Subcutaneous abdominal adipose tissue (tissue), 5 donors: ENCODE results near the gene ANKLE2.

Experiments used
- H3K27ac ChIP-seq: one replicate; pipeline ENCODE4 v1.7.0; 2013; ENCODE audit warnings: low read depth, mild to moderate bottlenecking, inconsistent platforms, low read length, moderate library complexity
- H3K27me3 ChIP-seq, 5 donors: one replicate each; pipeline ENCODE4 v1.7.0; 2013; ENCODE audit warnings: low read length in 5 of 5, inconsistent platforms in 1 of 5; ENCODE audit not compliant: control insufficient read depth in 5 of 5, insufficient read depth in 4 of 5
- H3K36me3 ChIP-seq, 5 donors: one replicate each; pipeline ENCODE4 v1.7.0; 2013; ENCODE audit warnings: low read length in 5 of 5; ENCODE audit not compliant: control insufficient read depth in 5 of 5, insufficient read depth in 5 of 5
- H3K4me1 ChIP-seq, 5 donors: one replicate each; pipeline ENCODE4 v1.7.0; 2013; ENCODE audit warnings: low read length in 5 of 5, mild to moderate bottlenecking in 3 of 5, moderate library complexity in 1 of 5; ENCODE audit not compliant: control insufficient read depth in 5 of 5, insufficient read depth in 5 of 5
- H3K4me3 ChIP-seq, 5 donors: one replicate each; pipeline ENCODE4 v1.7.0; 2013; ENCODE audit warnings: low read length in 5 of 5, low read depth in 1 of 5
- H3K9ac ChIP-seq, 5 donors: one replicate each; pipeline ENCODE4 v1.7.0; 2013; ENCODE audit warnings: low read length in 5 of 5, mild to moderate bottlenecking in 4 of 5, moderate library complexity in 3 of 5
- H3K9me3 ChIP-seq, 5 donors: one replicate each; pipeline ENCODE4 v1.7.0; 2013; ENCODE audit warnings: low read length in 5 of 5; ENCODE audit not compliant: control insufficient read depth in 5 of 5
- donor health status: healthy.
- donor health status: healthy.
- donor health status: healthy.
- donor health status: healthy.
- donor health status: healthy.

The ANKLE2 gene

DNA sequence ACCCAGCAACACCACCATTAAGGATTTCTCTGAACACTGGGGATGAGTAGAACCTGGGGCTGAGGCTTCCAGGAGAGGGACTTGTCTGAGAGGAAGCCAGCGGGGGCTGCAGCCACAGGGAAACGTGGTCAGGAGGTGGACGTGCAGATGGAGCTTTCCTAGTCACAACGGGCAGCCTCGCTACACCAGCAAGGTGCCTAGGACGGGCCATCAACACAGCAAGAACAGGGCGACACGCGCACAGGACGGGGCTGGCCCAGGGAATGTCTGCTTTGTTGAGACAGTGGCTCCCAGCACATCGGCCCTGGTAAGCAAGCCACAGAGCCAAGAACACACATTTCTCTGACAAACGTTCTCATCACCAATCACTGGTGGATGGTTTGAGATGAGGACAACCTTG is 25.3 kb downstream of the ANKLE2 start:
- Histone ChIP-seq H3K27ac (no peak overlapping the region), H3K4me1 (peaks cover 0 to 3% (median 0%) of the 10 kb centered on the region in 5 donors), H3K4me3 (no peak overlapping the region), H3K9ac (no peak overlapping the region), H3K9me3 (no peaks in the 10 kb centered on the region), H3K27me3 (no peaks in the 10 kb centered on the region), H3K36me3 (peaks cover 8 to 95% (median 91%) of the 10 kb centered on the region in 5 donors)

DNA sequence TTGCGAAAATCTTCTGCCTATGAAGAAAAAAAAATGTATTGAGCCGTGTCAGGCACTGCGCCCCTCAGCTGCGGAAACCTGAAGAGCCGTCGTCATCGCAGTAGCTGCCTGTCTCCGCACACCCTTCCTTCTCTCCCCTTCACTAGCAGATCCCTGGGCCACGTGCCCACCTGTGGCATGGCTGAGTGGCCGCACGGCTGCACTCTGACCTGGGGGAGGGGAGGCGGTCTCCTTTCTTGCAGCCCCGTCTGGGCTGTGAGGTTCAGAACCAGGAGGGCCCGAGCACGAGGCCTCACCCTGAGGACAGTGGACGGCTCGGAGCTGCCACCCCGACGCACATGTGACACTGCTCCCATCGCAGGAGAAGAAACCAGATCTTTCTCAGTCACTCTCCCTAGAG is 26.1 kb downstream of the ANKLE2 start:
- no peaks in the 10 kb centered on the region for H3K27me3 ChIP-seq
- no peak overlapping the region for H3K27ac ChIP-seq
- H3K9me3 ChIP-seq = no peaks in the 10 kb centered on the region
- peaks cover 11 to 95% (median 91%) of the 10 kb centered on the region in 5 donors for H3K36me3 ChIP-seq
- no peak overlapping the region for H3K4me3 ChIP-seq
- H3K4me1 ChIP-seq = peaks cover 0 to 3% (median 0%) of the 10 kb centered on the region in 5 donors
- H3K9ac ChIP-seq = no peak overlapping the region

DNA sequence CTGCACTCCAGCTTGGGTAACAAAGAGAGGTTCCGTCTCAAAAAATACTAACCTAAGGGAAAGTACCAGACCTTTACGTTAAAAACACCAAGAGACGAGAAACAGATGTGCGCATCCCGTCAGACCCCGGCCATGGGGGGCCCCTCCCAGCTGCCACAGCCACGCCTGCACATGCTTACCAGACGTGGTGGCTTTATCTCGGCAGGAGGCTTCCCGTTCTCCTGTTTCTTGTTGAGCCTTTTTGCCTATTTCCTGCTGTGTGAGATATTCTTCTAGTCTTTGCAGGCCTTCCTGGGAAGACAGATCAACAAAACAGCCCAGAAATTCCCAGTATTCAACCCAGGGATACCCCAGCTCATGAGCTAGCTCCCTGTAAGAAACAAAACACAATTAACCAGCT is 27.4 kb downstream of the ANKLE2 start:
- Histone ChIP-seq H3K4me1 (peaks cover 0 to 3% (median 0%) of the 10 kb centered on the region in 5 donors), H3K9ac (no peak overlapping the region), H3K27me3 (no peaks in the 10 kb centered on the region), H3K27ac (no peak overlapping the region), H3K36me3 (peaks cover 5 to 92% (median 87%) of the 10 kb centered on the region in 5 donors), H3K4me3 (no peak overlapping the region), H3K9me3 (no peaks in the 10 kb centered on the region)

DNA sequence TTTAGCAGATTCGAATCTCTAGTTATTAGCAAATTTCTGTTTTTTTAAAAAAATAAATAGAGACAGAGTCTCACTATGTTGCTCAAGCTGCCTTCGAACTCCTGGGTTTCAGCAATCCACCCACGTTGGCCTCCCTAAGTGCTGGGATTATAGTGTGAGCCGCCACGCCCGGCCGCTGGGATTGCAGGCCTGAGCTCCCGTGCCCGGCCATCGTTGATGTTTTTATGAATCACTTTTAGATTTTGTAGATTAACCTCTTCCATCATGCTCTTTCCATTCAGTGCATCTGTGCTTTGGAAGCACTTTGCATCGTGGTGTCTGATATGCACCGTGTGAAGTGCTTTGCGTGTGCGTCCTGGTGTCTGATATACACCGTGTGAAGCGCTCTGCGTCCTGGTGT is 30.1 kb downstream of the ANKLE2 start:
- H3K9me3 ChIP-seq = no peaks in the 10 kb centered on the region
- H3K4me1 ChIP-seq = peaks cover 0 to 3% (median 0%) of the 10 kb centered on the region in 5 donors
- no peaks in the 10 kb centered on the region for H3K27me3 ChIP-seq
- H3K9ac ChIP-seq = no peak overlapping the region
- H3K27ac ChIP-seq = no peak overlapping the region
- H3K36me3 ChIP-seq = peaks cover 4 to 93% (median 91%) of the 10 kb centered on the region in 5 donors
- H3K4me3 ChIP-seq = no peak overlapping the region

DNA sequence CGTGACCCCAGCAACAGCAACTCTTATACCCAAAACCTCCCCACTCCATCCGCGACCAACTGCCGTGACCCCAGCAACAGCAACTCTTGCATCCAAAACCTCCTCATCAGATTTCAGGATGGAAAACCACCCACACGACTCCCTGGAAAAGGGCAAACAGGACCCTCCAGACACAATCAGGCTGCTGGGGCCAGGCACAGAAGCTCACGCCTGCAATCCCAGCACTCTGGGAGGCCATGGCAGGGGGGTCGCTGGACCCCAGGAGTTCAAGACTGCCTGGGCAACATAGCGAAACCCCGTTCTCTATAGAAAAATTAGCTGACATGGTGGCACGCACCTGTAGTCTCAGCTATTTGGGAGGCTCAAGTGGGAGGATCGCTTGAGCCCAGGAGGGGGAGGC is 31.3 kb downstream of the ANKLE2 start:
- H3K27me3 ChIP-seq = no peaks in the 10 kb centered on the region
- no peak overlapping the region for H3K4me3 ChIP-seq
- H3K36me3 ChIP-seq = peaks cover 4 to 93% (median 91%) of the 10 kb centered on the region in 5 donors
- H3K9ac ChIP-seq = no peak overlapping the region
- no peak overlapping the region for H3K27ac ChIP-seq
- no peaks in the 10 kb centered on the region for H3K9me3 ChIP-seq
- H3K4me1 ChIP-seq = peaks cover 0 to 3% (median 0%) of the 10 kb centered on the region in 5 donors

DNA sequence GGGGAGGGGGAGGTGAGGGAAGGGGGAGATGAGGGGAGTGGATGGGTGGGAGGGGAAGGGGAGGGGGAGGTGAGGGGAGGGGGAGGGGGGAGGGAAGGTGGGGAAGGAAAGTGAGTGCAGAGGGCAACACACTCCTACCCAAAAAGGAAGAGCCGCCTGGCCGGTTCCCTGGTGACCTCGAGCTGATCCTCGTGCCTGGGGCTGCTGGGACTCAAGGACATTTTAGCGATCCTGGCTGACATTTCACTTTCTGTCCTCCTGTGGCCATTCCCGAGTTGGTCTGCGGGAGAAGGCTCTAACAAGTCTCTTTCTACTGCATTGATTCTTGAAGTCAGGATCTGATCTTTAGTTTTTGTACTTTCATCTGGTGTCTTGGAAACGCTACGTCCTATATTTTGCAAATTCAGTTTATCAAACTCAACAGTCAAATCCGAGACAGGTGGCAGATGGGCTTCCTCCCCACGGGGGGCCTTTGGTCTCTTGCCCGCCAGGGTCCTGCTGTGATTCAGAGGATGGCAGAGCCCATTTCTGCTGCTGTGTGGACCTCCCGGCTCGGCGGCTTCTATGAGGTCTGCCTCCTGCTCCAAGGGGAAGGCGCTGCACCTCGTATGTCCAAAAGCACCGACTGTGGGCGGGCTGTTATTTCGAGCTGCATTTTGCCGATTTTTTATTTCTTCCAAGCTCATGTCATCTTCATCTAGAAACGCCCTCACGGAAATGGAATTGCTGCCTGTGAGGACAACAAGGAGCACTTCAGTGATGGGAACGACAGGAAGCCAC is 31.9 kb downstream of the ANKLE2 start:
- H3K36me3 ChIP-seq = peaks cover 4 to 93% (median 91%) of the 10 kb centered on the region in 5 donors
- no peak overlapping the region for H3K4me3 ChIP-seq
- no peaks in the 10 kb centered on the region for H3K9me3 ChIP-seq
- H3K27ac ChIP-seq = no peak overlapping the region
- no peaks in the 10 kb centered on the region for H3K27me3 ChIP-seq
- H3K4me1 ChIP-seq = peaks cover 0 to 3% (median 0%) of the 10 kb centered on the region in 5 donors
- H3K9ac ChIP-seq = no peak overlapping the region

DNA sequence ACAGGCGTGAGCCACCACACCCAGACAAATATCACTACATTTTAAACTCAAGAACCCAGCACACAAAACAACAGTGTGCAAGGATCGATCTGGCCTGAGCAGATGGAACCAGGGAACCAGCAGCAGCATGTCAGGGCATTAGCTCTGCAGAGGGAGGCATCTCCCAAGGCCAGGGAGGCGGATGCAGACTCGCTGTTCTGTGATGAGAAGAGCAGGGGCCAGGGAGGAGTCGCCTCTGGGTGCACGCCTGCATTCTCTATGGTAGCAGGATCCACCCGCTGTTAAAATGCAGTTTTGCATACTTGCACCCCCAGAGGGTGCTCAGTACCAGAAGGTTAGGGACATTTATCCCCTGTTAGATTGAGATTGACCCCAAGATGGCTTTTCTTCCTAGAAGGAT is 33.1 kb downstream of the ANKLE2 start:
- Histone ChIP-seq H3K27ac (no peak overlapping the region), H3K36me3 (peaks cover 4 to 93% (median 91%) of the 10 kb centered on the region in 5 donors), H3K27me3 (no peaks in the 10 kb centered on the region), H3K4me1 (peaks cover 0 to 3% (median 0%) of the 10 kb centered on the region in 5 donors), H3K9ac (no peak overlapping the region), H3K4me3 (no peak overlapping the region), H3K9me3 (no peaks in the 10 kb centered on the region)

DNA sequence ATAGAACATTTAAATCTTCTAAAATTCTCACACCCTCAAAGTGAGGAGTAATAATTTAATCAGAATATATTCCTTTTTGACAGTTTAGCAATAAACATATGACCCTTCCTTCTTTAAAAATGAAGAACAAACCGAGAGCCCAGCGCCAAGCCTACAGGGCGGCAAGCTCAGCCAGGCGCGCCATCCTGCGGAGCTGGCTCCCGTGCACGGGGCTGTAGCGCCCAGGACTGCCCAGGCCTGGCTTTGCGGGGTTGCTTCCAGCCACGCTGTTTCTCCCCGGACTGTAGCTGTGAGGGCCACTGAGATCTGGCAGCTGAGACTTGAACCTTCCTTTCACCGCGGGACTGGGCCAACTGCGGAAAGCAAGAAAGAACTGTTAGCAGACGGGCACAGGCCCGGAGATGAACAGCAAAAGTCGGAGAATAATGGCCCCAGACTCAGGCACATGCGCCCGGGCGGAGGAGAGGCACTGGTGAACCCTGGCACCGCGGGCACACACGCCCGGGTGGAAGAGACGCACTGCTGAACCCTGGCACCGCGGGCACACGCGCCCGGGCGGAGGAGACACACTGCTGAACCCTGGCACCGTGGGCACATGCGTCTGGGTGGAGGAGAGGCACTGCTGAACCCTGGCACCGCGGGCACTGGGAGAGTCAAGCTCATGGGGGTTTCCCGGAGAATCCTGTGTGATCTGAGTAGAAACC is 34.4 kb downstream of the ANKLE2 start:
- Histone ChIP-seq H3K9me3 (no peaks in the 10 kb centered on the region), H3K4me3 (no peak overlapping the region), H3K27ac (no peak overlapping the region), H3K4me1 (peaks cover 0 to 3% (median 0%) of the 10 kb centered on the region in 5 donors), H3K9ac (no peak overlapping the region), H3K36me3 (peaks cover 4 to 92% (median 85%) of the 10 kb centered on the region in 5 donors), H3K27me3 (no peaks in the 10 kb centered on the region)

DNA sequence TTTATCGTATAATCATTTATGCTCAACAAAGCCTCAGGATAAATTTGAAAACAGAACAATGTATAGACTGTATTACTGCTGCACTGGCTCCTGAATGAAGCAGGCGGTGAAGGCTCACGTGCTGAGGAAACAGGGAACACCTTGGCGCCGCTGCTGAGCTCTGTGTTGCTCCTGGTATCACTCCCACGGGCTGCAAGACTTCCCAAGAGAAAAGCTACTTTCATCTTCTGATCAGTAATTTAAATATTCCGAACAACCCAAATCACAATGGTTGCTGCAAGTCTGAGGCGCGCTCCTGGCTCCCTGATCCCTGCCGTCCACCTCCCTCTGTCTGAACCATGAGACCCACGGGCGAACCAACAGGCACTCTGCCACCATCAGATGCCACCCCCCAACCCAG is 35.2 kb downstream of the ANKLE2 start:
- Histone ChIP-seq H3K9ac (no peak overlapping the region), H3K27me3 (no peaks in the 10 kb centered on the region), H3K4me3 (no peak overlapping the region), H3K27ac (no peak overlapping the region), H3K4me1 (no peaks in the 10 kb centered on the region), H3K9me3 (no peaks in the 10 kb centered on the region), H3K36me3 (peaks cover 3 to 87% (median 78%) of the 10 kb centered on the region in 5 donors)
